ENCODE results near the gene THRAP3. TPM values are rescaled to one million over a fixed set of nuclear protein-coding genes. Genes with fewer than 3 reads are reported as not detected.

THRAP3 gene
- total RNA-seq, 2 donors from 2014 or later = 145 to 165 TPM

- H3K4me3 Mint-ChIP-seq = no peak overlapping the region
- Histone ChIP-seq H3K27me3 (ENCODE audit: control insufficient read depth, insufficient read depth, low read length, poor library complexity, severe bottlenecking) (no peaks in the 10 kb centered on the region), H3K4me1 (ENCODE audit: control insufficient read depth, insufficient read depth, low read length) (no peaks in the 10 kb centered on the region), H3K27ac (ENCODE audit: low read depth, low read length) (no peak overlapping the region), H3K36me3 (ENCODE audit: control insufficient read depth, insufficient read depth, low read length) (peaks cover 88% of the 10 kb centered on the region), H3K4me3 (ENCODE audit: low read length) (no peak overlapping the region), H3K9ac (ENCODE audit: extremely low read depth, low read length, poor library complexity, severe bottlenecking) (no peak overlapping the region), H3K9me3 (ENCODE audit: control insufficient read depth, low read length) (no peaks in the 10 kb centered on the region)
- DNase-seq = no peak
- no peaks in the 10 kb centered on the region for H3K27me3 Mint-ChIP-seq (ENCODE audit: insufficient read depth)
- 94 to 97% methylated on average over 2 of the region's 2 CpGs for WGBS, 2 experiments (ENCODE audit: insufficient coverage in 1 of 2, insufficient read length in 1 of 2)
- peak overlapping the region; percentile 66 for H3K27ac Mint-ChIP-seq
- TF ChIP-seq CTCF (conservative IDR thresholded peaks at IDR 0.05) = no peak
- no peaks in the 10 kb centered on the region for H3K9me3 Mint-ChIP-seq
- no peaks in the 10 kb centered on the region for H3K4me1 Mint-ChIP-seq
- peaks cover 84% of the 10 kb centered on the region for H3K36me3 Mint-ChIP-seq (ENCODE audit: low read depth)
Observed at GRCh38 chr1:36295390-36295789, 71.1 kb downstream of the THRAP3 start.

DNA sequence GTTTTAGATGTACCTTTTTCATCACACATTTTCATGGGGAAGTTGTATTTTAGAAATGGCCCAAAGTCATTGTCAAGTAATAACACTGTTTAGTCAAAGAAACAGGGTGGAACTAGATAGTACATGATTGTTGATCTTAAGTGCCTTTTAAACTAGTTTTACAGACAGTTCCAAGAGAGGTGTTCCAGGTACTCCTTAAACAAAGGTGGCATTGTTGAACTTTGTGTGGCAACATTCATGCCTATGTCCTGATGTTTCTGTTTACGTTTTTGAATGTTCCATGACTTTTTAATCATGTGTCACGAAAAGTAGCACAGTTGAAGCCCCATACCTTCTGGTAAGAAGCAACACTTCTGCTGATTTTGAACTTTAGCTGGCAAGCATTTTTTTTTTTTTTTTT lies 72.8 kb downstream of the THRAP3 start:
- Mint-ChIP-seq H3K27ac (no peak overlapping the region), H3K27me3 (ENCODE audit: insufficient read depth) (no peaks in the 10 kb centered on the region), H3K4me3 (no peak overlapping the region), H3K9me3 (no peaks in the 10 kb centered on the region), H3K4me1 (peaks cover 10% of the 10 kb centered on the region), H3K36me3 (ENCODE audit: low read depth) (peaks cover 85% of the 10 kb centered on the region)
- WGBS, 2 experiments (ENCODE audit: insufficient coverage in 1 of 2, insufficient read length in 1 of 2) = 87 to 91% methylated on average over 2 of the region's 2 CpGs
- H3K4me1 ChIP-seq (ENCODE audit: control insufficient read depth, insufficient read depth, low read length) = peaks cover 13% of the 10 kb centered on the region
- TF ChIP-seq CTCF (conservative IDR thresholded peaks at IDR 0.05) = no peak
- no peaks in the 10 kb centered on the region for H3K27me3 ChIP-seq (ENCODE audit: control insufficient read depth, insufficient read depth, low read length, poor library complexity, severe bottlenecking)
- H3K9me3 ChIP-seq (ENCODE audit: control insufficient read depth, low read length) = no peaks in the 10 kb centered on the region
- peaks cover 88% of the 10 kb centered on the region for H3K36me3 ChIP-seq (ENCODE audit: control insufficient read depth, insufficient read depth, low read length)
- H3K9ac ChIP-seq (ENCODE audit: extremely low read depth, low read length, poor library complexity, severe bottlenecking) = no peak overlapping the region
- no peak overlapping the region for H3K27ac ChIP-seq (ENCODE audit: low read depth, low read length)
- DNase-seq = no peak
- H3K4me3 ChIP-seq (ENCODE audit: low read length) = no peak overlapping the region

GRCh38 chr1:36298640-36299039 lies 74.4 kb downstream of the THRAP3 start:
- H3K27me3 Mint-ChIP-seq (ENCODE audit: insufficient read depth) = no peaks in the 10 kb centered on the region
- Histone ChIP-seq H3K36me3 (ENCODE audit: control insufficient read depth, insufficient read depth, low read length) (peaks cover 83% of the 10 kb centered on the region), H3K4me1 (ENCODE audit: control insufficient read depth, insufficient read depth, low read length) (peaks cover 20% of the 10 kb centered on the region), H3K27me3 (ENCODE audit: control insufficient read depth, insufficient read depth, low read length, poor library complexity, severe bottlenecking) (no peaks in the 10 kb centered on the region), H3K9ac (ENCODE audit: extremely low read depth, low read length, poor library complexity, severe bottlenecking) (no peak overlapping the region), H3K4me3 (ENCODE audit: low read length) (no peak overlapping the region), H3K9me3 (ENCODE audit: control insufficient read depth, low read length) (no peaks in the 10 kb centered on the region), H3K27ac (ENCODE audit: low read depth, low read length) (no peak overlapping the region)
- H3K36me3 Mint-ChIP-seq (ENCODE audit: low read depth) = peaks cover 86% of the 10 kb centered on the region
- 92 to 96% methylated on average over 5 of the region's 5 CpGs for WGBS, 2 experiments (ENCODE audit: insufficient coverage in 1 of 2, insufficient read length in 1 of 2)
- no peak overlapping the region for H3K27ac Mint-ChIP-seq
- TF ChIP-seq CTCF (conservative IDR thresholded peaks at IDR 0.05) = no peak
- no peak for DNase-seq
- peaks cover 17% of the 10 kb centered on the region for H3K4me1 Mint-ChIP-seq
- H3K4me3 Mint-ChIP-seq = no peak overlapping the region
- H3K9me3 Mint-ChIP-seq = no peaks in the 10 kb centered on the region
